Measurements from ENCODE around the gene FAM3D.
"Not testable (repeated sequence)": the region's sequence is repeated elsewhere in the genome, so short reads cannot be mapped to it uniquely, and the experiment has no call there.

- TF ChIP-seq HDAC2 (IDR thresholded peaks at IDR 0.05); CBFB (IDR thresholded peaks at IDR 0.05; ENCODE audit: low read depth): not testable (repeated sequence)
Measured at GRCh38 chr3:58696813-58697212, 30.2 kb upstream of the FAM3D start.
